Measurements from ENCODE around the gene ESPN.

DNA sequence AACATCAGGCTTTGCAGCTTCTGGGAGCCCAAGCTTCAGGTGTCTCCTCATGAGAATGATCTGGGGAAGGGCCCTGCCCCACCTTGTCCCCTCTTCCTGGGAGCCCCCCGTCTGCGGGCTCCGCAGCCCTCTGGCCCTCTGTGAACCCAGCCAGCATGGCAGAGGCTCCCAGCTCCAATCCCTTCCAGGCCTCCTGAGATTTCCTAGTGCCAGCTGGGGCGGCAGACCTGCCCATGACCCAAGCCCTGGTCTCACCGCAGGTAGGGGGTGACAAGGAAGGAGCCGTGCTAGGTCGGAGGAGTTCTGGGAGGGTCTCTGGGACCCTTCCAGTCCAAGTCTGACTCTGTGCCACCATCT, 59.2 kb downstream of the ESPN start:
- TF ChIP-seq CTCF (IDR thresholded peaks at IDR 0.05; ENCODE audit: low read depth, low read length) (no peak), POLR2A (IDR thresholded peaks at IDR 0.05; ENCODE audit: extremely low read depth, insufficient read length) (no peak)
